Body of pancreas (tissue), 4 donors: Measurements from ENCODE around the gene LAP3.

Source experiments
- CTCF ChIP-seq, 7 experiments: fragments of 450-650 bp in 4 of 7; fragments of 200-600 bp in 3 of 7; sonication (generic) in 3 of 7; IDR thresholded peaks; one replicate each; pipeline ENCODE4 v1.5.1; 2016 to 2019; ENCODE audit warnings: antibody characterized with exemption in 7 of 7
- POLR2A ChIP-seq, 3 donors: fragments of 450-650 bp; IDR thresholded peaks; one replicate each; pipeline ENCODE4 v1.6.1; 2016; ENCODE audit warnings: antibody characterized with exemption in 3 of 3, mild to moderate bottlenecking in 2 of 3

GRCh38 chr4:17546222-17546621 lies 30.8 kb upstream of the LAP3 start:
- TF ChIP-seq CTCF (IDR thresholded peaks at IDR 0.05) = no peak
- no peak for TF ChIP-seq POLR2A (IDR thresholded peaks at IDR 0.05)
